SK-N-SH treated with all-trans-retinoic acid at 6 μM for 48 hours (cell line): ENCODE measurements around the gene IL11RA.

ENCODE experiments used
- ATAC-seq: fragments of 200-7000 bp; cut with Tn5 transposase; 3 replicates; pipeline ENCODE4 v1.9.1; 2020; ENCODE audit warnings: mild to moderate bottlenecking, moderate library complexity
- ARNTL ChIP-seq: fragments of 450-650 bp; formaldehyde crosslinking; IDR thresholded peaks from 2 replicates; pipeline ENCODE4 v1.5.0; 2020; ENCODE audit warnings: low read depth, mild to moderate bottlenecking, moderate library complexity, borderline replicate concordance
- BACH2 ChIP-seq: fragments of 250-450 bp; sonication (Bioruptor Pico); IDR thresholded peaks from 2 replicates; pipeline ENCODE4 v1.9.0; 2021; ENCODE audit warnings: mild to moderate bottlenecking, borderline replicate concordance
- CREB5 ChIP-seq: fragments of 250-450 bp; sonication (Bioruptor Pico); IDR thresholded peaks from 2 replicates; pipeline ENCODE4 v1.5.1; 2020; ENCODE audit warnings: low read depth, mild to moderate bottlenecking, moderate library complexity
- CSDC2 ChIP-seq: fragments of 250-450 bp; sonication (Bioruptor Pico); IDR thresholded peaks from 2 replicates; pipeline ENCODE4 v1.5.0; 2020; ENCODE audit warnings: mild to moderate bottlenecking, moderate library complexity
- CSRNP3 ChIP-seq: fragments of 250-450 bp; sonication (Bioruptor Pico); IDR thresholded peaks from 2 replicates; pipeline ENCODE4 v1.5.1; 2021; ENCODE audit warnings: mild to moderate bottlenecking, moderate library complexity
- ESRRG ChIP-seq: fragments of 250-450 bp; sonication (Bioruptor Pico); IDR thresholded peaks from 2 replicates; pipeline ENCODE4 v1.6.1; 2021; ENCODE audit warnings: mild to moderate bottlenecking
- PATZ1 ChIP-seq: fragments of 250-450 bp; sonication (Bioruptor Pico); IDR thresholded peaks from 2 replicates; pipeline ENCODE4 v1.8.0; 2020; ENCODE audit warnings: mild to moderate bottlenecking, moderate library complexity, borderline replicate concordance
- POU6F1 ChIP-seq: fragments of 250-450 bp; sonication (Bioruptor Pico); IDR thresholded peaks from 2 replicates; pipeline ENCODE4 v1.8.0; 2021; ENCODE audit warnings: low read depth, mild to moderate bottlenecking, moderate library complexity, borderline replicate concordance
- PPARA ChIP-seq: fragments of 250-450 bp; sonication (Bioruptor Pico); IDR thresholded peaks from 2 replicates; pipeline ENCODE4 v1.5.0; 2020; ENCODE audit warnings: mild to moderate bottlenecking, borderline replicate concordance
- RARB ChIP-seq: fragments of 250-450 bp; sonication (Bioruptor Pico); IDR thresholded peaks from 2 replicates; pipeline ENCODE4 v1.8.0; 2021; ENCODE audit warnings: mild to moderate bottlenecking, moderate library complexity
- SNAI2 ChIP-seq: fragments of 250-450 bp; sonication (Bioruptor Pico); IDR thresholded peaks from 2 replicates; pipeline ENCODE4 v1.5.0; 2020; ENCODE audit warnings: mild to moderate bottlenecking, moderate library complexity
- TCF4 ChIP-seq: fragments of 250-450 bp; sonication (Bioruptor Pico); IDR thresholded peaks from 2 replicates; pipeline ENCODE4 v1.8.0; 2021; ENCODE audit warnings: mild to moderate bottlenecking, moderate library complexity, borderline replicate concordance
- TOX ChIP-seq: fragments of 250-450 bp; sonication (Bioruptor Pico); IDR thresholded peaks from 2 replicates; pipeline ENCODE4 v1.8.0; 2021; ENCODE audit warnings: mild to moderate bottlenecking, moderate library complexity, borderline replicate concordance
- TSHZ2 ChIP-seq: fragments of 250-450 bp; sonication (Bioruptor Pico); IDR thresholded peaks from 2 replicates; pipeline ENCODE4 v1.5.0; 2020; ENCODE audit warnings: mild to moderate bottlenecking, moderate library complexity
- ZFP30 ChIP-seq: fragments of 450-650 bp; formaldehyde crosslinking; IDR thresholded peaks from 2 replicates; pipeline ENCODE4 v1.5.0; 2022; ENCODE audit warnings: mild to moderate bottlenecking, moderate library complexity
- ZNF565 ChIP-seq: fragments of 450-650 bp; formaldehyde crosslinking; conservative IDR thresholded peaks from 2 replicates; pipeline ENCODE4 v1.5.0; 2020; ENCODE audit warnings: low read depth, mild to moderate bottlenecking, moderate library complexity
- ZNF8 ChIP-seq: fragments of 450-650 bp; formaldehyde crosslinking; IDR thresholded peaks from 2 replicates; pipeline ENCODE4 v1.5.0; 2020; ENCODE audit warnings: mild to moderate bottlenecking, moderate library complexity

The IL11RA gene

GRCh38 chr9:34628656-34629490, 23.1 kb upstream of the IL11RA start, which contains the start of gene ARID3C (continued):
- TF ChIP-seq CSRNP3 (CRISPR knock-in tag) = no peak
- no peak for TF ChIP-seq POU6F1

GRCh38 chr9:34629491-34629808, 22.5 kb upstream of the IL11RA start:
- no peak; the same call in 2 of the 3 replicates for ATAC-seq
- TF ChIP-seq SNAI2 (CRISPR knock-in tag) (no peak), CSDC2 (CRISPR knock-in tag) (no peak), TOX (CRISPR knock-in tag) (no peak), CSRNP3 (CRISPR knock-in tag) (no peak), ESRRG (CRISPR knock-in tag) (no peak), RARB (CRISPR knock-in tag) (no peak), ZNF8 (no peak), PATZ1 (no peak), PPARA (no peak), TCF4 (CRISPR knock-in tag) (no peak), ZNF565 (CRISPR knock-in tag) (no peak), BACH2 (CRISPR knock-in tag) (no peak), TSHZ2 (no peak), ARNTL (CRISPR knock-in tag) (no peak), POU6F1 (no peak), ZFP30 (CRISPR knock-in tag) (no peak), CREB5 (no peak)
